GM12801 (cell line): ENCODE measurements around the gene UTS2B.

Experiments used
- TF ChIP-seq, protein P1 (sequence below): IDR thresholded peaks from one replicate; pipeline ENCODE4 v1.5.1; 2011; ENCODE audit warnings: control low read depth; ENCODE audit not compliant: insufficient read length; ENCODE audit errors: extremely low read depth

Gene UTS2B

DNA sequence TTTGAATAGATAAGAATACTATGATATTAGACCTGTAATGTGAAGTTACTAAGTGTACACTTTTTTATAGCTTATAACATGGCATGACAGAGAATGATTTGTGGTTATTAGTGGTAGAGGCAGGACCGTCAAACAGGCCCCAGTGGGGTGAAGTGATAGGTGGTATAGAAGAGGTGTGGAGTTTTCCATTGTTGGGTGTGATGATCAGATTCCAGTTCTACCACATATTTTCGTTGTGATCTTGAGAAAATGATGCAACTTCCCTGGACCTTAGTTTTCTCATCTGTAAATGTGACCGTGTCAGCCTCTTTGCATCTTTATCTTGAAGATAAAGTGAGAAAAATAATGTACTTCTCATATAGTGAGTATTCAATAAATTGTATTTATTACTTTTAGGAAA, 30.3 kb upstream of the UTS2B start:
- TF ChIP-seq, protein P1, sequence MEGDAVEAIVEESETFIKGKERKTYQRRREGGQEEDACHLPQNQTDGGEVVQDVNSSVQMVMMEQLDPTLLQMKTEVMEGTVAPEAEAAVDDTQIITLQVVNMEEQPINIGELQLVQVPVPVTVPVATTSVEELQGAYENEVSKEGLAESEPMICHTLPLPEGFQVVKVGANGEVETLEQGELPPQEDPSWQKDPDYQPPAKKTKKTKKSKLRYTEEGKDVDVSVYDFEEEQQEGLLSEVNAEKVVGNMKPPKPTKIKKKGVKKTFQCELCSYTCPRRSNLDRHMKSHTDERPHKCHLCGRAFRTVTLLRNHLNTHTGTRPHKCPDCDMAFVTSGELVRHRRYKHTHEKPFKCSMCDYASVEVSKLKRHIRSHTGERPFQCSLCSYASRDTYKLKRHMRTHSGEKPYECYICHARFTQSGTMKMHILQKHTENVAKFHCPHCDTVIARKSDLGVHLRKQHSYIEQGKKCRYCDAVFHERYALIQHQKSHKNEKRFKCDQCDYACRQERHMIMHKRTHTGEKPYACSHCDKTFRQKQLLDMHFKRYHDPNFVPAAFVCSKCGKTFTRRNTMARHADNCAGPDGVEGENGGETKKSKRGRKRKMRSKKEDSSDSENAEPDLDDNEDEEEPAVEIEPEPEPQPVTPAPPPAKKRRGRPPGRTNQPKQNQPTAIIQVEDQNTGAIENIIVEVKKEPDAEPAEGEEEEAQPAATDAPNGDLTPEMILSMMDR: no peak

DNA sequence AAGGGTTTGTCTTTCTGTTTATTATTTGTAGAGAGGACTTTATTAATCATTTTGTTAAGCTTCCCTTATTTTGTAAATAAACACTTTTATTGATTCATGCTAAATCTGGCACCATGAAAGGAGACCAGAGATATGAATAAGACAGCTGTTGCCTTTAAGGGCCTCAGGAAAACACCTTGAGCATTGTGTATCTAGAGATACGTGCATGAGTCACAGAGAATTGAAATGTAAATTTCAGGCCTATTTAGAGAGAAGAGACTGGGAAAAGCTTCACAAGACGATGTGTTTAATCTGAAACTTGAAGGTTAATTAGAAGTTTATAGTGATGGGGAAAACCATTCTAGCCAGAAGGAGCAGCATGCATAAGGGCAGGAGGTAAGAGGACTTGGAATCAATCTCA, 28.6 kb upstream of the UTS2B start:
- TF ChIP-seq, protein P1: no peak

DNA sequence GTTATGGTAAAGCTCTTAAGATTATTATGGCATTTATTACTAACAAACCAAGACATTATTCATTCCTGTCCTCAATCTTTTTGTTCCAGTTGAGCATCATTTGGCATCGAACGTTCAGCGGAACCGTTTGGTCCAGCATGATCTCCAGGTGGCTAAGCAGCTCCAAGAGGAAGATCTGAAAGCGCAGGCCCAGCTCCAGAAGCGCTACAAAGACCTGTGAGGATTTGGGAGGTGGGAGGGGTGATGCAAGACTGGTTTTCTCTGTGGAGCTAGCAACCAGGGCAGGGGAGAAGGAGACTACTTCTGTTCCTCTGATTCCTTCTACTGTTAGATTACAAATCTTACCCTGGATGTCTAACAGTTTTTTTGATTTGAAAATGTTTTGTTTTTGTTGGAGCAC, 27.6 kb upstream of the UTS2B start:
- TF ChIP-seq, protein P1: no peak

DNA sequence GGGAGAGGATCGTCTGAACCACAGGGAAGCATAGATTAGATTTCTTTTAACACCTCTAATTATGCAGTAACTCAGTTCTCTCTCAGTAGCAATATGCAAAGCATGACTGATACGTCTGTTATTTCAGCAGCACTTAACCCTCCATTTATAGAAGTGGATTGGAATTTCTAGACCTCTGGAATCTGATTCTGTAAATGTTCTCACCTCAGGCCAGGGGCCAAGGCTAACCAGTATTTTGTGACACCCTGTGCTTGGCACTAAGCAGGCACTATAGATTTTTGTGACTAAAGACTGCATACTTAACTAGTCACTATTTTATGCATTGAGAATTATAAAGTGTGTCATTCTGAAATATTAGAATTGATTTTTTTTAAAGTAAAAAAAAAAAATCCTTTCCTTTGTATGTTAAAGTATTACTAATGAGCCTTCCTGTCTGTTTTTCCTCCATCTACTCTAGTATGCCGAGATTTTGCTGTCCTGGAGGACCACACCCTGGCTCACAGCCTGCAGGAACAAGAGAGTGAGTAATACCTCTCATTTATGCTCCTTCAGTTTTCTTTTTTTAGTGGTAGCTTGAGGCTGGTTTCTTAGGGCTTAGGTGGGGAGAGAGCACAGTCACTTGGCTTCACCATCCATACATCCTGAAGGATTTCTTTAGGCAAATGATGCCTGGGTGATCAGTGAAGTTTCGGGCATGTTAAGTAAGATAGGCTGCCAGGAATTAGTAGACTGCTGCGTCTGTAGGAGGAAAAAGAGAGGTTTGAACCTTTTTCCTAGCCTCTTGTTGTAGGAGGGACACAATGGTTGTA, 26.5 kb upstream of the UTS2B start:
- TF ChIP-seq, protein P1: no peak

DNA sequence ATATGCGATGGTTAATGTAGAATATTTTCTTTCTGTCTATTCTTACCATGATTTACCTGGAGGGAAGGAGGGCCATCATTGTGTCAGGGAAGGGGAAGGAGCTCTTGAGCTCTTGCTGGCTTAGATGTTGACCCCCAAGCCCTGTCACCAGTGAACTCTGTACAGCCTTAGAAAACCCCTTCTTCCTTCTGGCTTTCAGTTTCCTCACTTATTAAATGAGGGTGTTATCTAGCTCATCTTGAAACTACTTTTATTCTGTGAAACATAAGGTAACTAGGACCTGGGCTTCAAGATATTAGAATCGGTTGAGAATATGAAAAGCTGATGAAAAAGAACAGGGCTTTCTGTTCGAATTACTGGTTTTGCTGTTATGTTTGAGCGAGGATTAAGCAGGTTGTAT, 25.1 kb upstream of the UTS2B start:
- TF ChIP-seq, protein P1: no peak

DNA sequence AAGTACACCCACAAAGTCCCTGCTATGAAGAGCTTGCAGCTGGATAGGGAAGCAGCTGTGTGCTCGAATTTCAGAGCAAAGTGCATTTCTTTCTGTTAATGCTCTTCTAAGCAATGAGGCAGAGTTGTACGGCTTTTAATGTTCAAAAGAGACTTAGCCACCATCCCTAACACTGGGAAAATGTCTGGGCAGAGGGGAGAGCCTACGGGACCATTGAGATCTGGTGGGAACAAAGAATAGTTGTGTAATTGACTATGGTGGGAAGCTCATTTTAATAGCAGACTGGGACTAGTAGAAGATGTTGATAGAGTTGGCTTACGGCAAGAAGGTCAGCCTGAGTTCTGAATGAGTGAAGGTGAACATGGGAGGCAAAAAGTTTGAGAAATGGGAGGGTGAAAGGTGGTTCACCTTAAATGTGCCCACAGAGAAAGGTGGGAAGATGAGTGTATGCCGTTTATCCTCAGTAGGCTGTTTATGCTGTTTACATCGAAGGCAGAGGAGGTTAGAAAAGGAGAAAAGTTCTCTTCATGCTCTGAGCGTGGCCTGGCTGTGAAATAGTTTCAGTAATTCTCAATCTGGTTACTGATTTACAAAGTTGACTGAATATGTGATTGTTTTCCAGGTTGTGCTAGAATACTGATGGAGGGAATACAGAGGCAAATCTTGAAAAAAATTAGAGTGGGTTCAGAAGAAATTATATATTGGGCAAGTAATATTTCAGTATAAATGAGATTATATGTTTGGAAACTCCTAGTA, 22.9 kb upstream of the UTS2B start:
- TF ChIP-seq, protein P1: no peak

DNA sequence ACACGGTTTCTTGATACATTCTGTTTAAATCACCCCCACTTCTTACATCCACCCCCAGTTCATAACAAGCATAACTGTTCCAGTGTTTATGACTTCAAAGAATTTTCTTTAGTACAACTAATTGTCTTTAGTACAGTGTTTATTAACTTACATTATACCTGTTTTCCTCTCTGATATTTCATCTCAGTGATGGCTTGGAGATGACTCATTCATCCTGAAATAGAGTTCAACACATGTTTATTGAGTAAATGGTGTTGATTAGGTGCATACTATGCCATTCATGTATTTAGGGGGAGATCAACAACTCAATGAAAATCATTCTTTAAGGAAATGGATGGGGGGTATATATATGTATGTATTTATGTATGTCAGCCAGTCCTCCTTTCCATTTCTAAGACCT, 21.7 kb upstream of the UTS2B start:
- TF ChIP-seq, protein P1: no peak
